ENCODE data around the gene PRDX1.

PRDX1 gene

DNA sequence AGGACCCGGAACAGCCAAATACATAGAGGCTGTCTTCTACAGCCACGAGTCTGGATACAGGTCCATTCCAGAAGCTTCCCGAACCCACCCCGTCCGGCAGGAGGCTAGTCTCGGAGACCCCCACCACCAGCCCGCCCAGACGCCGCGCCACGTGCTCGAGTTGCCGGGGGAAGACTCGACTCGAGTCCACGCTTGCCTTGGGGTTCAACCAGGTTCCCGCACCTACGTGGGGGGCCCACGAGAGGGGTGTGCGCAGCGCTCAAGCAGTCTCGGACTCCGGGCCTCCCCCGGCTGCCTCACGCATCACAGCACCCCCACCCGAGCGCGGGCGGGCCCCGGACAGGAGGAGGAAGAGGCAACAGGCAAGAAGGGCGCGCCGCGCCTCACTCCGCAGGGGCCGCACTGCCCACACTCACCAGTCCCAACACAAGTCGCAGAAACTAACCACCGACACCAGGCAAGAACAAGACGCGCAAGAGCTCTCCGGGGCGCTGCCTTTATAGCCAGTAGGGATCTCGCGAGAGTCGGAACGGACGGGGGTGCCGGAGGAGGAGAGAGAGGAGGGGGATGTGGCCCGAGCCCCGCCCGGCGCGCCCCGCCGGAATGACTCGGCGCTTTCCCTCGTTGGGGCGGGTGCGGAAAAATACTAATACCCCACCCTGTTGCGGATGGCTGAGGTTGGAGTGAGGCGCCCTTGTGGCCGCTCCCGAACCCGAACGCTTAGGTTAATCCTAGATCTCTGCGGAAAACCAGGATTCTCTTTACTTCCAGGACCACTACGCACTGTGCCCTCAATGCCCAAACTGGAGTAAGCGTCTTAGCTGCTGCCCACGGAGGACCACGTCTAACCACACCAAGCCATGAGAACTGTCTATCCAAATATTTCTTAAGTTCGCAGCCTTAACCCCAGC, at the start of gene PRDX1:
TSS of gene PRDX1 (minus strand) at position 472 of the 911 bp plus-strand sequence. CDS start 2,841 bp downstream, outside the sequence.
- in situ Hi-C loops (cut with MboI; ENCODE audit: low sequenced_read_pairs) = no loop called here

DNA sequence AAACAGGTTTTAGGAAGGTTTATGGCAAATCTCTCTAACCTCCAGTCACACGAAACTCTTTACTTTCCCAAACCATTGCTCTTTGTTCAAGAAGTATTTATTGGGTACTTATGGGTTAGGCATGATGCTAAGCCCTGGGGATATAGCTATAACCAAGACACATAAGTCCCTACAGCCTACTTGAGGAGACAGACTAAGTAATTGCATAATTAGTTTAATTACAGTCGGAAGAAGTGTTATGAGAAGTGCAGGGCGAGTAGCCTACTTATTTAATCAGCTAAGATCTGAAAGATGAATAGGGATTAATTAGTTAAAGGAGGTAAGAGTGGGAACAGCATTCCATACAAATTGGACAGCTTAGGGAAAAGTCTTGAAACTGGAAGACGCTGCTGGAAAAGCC, 48.9 kb upstream of the PRDX1 start:
- in situ Hi-C loops (cut with MboI; ENCODE audit: low sequenced_read_pairs) = no loop called here

DNA sequence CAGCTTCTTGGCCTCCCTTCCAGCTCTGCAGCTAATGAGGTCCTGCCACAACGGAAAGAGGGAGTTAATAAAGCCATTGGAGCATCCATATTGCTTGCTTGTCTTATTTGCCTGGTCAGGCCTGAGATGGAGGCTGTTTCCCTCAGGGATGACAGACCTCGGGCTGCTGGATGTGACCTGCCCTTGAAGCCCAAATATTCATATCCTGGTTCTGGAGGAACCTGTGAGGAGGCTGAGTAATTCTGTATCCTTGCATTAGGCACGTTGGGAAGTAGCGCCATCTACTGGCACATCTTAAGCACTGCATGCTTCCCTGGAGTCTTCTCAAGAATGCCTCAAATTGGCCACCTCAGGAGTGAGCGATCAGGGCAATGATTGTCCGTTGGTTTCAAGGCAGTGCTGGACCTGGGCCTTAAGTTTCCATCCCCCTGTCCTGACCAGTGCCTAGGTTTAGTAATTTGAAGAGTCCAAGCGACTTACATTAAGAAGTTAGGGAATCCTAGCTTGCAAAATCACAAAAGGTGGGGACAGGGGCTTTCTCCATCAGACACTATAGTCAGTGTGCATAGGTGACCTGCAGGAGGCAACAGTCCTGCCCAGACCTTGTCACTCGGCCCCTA, 48.4 kb upstream of the PRDX1 start:
- in situ Hi-C loops (cut with MboI; ENCODE audit: low sequenced_read_pairs) = loop anchor here (5.0 kb wide), 1 partner anchor 63 kb away; no protein-coding TSS in a partner anchor

DNA sequence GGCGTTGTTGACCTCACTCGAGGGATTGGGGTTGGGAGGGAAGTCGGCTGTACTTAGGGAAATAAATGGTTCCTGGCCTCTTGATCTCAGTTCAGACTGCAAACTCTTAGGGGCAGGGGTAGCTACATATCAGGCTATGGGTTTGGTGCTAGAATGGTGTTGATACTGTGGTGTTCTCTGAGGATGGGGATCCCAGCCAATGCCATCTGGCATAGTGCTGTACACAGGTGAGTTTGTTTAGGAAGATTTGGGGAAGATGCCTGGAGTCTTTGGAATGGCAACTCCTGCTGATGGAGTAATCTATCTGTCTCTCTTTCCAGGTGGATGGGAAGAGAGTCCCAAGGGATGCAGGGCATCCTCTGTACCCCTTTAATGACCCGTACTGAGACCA, 47.9 kb upstream of the PRDX1 start:
- in situ Hi-C loops (cut with MboI; ENCODE audit: low sequenced_read_pairs) = loop anchor here (5.0 kb wide), 1 partner anchor 62 kb away; no protein-coding TSS in a partner anchor

DNA sequence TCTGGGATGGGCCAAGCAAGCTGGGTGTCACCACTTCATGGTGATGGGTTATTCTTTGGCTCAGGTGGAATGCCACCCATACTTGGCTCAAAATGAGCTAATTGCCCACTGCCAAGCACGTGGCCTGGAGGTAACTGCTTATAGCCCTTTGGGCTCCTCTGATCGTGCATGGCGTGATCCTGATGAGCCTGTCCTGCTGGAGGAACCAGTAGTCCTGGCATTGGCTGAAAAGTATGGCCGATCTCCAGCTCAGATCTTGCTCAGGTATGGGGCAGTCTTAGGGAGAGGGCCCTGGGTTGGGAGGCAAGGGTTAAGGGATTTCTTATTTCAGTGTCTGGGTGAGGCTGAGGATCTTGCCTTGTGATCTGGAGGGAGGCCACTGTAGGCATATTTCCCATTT, 46.7 kb upstream of the PRDX1 start:
- in situ Hi-C loops (cut with MboI; ENCODE audit: low sequenced_read_pairs) = loop anchor here (5.0 kb wide), 1 partner anchor 61 kb away; no protein-coding TSS in a partner anchor

DNA sequence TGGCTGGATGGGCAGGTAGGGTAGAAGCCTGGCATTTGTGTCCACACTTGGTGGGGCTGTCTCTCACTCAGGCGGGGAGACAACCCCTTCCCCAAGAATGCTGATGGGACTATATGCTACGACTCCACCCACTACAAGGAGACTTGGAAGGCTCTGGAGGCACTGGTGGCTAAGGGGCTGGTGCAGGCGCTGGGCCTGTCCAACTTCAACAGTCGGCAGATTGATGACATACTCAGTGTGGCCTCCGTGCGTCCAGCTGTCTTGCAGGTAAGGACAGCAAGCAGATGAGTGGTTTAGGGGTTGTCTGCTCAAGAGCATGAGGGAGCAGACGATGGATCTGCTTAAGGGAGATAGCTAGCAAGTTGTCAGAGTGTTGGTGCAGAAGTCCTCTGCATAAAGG, 46.2 kb upstream of the PRDX1 start:
- in situ Hi-C loops (cut with MboI; ENCODE audit: low sequenced_read_pairs) = loop anchor here (5.0 kb wide), 1 partner anchor 61 kb away; no protein-coding TSS in a partner anchor

DNA sequence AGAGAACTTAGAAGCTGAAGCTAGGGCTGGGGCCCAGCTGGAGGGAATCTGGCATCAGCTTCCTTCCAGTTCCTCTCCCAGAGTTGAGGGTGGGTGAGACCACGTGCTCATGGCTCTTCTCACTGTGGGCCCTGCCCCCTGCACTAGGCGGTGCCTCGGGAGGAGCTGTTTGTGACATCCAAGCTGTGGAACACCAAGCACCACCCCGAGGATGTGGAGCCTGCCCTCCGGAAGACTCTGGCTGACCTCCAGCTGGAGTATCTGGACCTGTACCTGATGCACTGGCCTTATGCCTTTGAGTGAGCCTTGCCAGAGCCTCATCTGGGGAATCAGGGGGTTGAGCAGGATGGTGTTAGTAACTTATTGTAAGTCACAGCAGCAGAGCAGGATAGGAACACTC, 45.0 kb upstream of the PRDX1 start:
- in situ Hi-C loops (cut with MboI; ENCODE audit: low sequenced_read_pairs) = loop anchor here (5.0 kb wide), 1 partner anchor 59 kb away; no protein-coding TSS in a partner anchor

DNA sequence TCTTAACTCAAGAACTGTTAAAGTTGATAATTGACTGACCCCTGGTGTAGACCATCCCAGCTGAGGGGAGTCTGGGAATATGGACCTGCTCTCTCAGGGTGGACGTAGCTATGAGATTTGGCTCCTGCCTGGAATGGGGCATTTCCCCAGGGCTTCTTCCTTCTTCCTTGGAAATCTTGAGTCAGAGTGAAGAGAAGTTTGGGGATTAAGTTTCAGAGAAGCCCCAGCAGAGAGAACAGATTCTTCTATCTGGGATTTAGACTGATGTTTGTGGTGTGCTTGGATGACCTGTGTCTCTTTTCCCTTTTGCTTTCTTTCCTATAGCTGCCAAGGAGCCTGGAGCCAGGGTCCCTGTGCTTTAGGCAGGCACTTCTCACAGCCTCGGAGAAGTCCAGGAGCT, 42.2 kb upstream of the PRDX1 start:
- in situ Hi-C loops (cut with MboI; ENCODE audit: low sequenced_read_pairs) = no loop called here

DNA sequence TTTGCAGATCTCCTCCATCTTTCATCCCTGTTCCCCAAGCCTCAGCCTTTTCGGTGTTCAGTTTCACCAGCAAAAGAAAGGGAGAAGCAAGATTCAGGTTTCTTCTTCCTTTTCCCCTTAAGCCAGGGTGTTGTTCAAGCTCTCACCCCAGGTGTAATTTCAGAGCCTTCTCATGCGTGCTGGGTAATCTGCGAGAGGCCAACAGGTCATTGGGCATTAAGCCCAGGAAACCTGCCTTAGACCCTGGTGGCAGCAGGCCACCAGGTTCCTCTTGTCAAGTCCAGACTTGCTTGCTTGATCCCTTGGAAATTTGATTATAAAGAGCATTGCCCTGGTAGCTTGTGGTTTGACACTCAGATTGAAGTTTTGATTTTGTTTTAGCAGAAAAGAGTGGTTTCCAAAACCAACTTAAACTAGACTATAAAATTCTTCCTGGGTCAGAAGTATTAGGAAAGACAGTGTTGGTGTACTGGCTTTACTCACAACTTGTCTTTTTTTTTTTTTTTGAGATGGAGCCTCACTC, 35.8 kb upstream of the PRDX1 start:
- in situ Hi-C loops (cut with MboI; ENCODE audit: low sequenced_read_pairs) = no loop called here

DNA sequence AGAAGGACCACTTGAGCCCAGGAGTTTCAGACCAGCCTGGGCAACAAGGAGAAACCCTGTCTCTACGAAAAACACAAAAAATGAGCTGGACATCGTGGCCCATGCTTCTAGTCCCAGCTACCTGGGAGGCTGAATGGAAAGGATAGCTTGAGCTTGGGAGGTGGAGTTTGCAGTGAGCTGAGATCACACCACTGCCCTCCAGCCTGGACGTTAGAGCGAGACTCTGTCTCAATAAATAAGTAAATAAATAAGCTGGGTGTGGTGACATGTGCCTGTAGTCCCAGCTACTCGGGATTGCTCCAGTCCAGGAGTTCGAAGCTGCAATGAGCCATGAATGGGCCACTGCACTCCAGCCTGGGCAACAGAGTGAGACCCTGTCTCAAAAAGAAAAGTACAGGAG, 32.5 kb upstream of the PRDX1 start:
- in situ Hi-C loops (cut with MboI; ENCODE audit: low sequenced_read_pairs) = no loop called here

DNA sequence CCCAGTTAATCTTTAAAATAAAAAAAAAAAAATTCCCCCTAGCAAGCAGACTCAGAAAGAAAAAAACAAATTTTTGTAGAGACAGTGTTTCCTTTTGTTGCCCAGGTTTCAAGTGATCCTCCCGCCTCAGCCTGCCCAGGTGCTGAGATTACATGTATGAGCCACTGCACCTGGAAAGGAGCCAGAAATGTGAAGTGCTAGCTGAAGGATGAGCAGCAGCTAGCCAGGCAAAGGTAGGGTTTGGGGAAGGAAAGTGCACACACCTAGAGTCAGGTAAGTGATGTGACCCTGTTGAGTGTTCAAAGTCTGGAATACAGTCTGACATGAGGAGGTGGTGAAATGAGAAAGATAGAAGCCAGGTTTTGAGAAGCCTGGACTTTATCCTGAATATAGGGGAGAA, 30.6 kb upstream of the PRDX1 start:
- in situ Hi-C loops (cut with MboI; ENCODE audit: low sequenced_read_pairs) = no loop called here

DNA sequence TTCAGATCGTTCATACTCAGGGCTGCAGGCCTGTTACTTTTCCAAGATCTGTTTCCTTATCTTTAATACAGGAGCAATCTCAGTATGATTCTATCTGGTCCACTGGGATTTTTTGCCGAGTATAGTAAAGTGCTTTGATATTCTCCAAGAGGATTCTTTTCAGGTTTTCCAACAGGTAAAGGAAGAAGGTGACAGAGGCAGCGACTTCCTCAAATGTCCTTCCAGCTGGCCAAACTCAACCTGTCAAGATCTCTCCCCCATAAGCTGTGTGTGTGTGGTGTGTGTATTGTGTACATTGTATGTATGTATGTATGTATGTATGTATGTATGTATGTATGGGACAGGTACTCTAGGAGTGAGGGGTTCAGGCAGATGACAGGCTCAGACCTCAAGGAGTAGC, 30.0 kb upstream of the PRDX1 start:
- in situ Hi-C loops (cut with MboI; ENCODE audit: low sequenced_read_pairs) = no loop called here

DNA sequence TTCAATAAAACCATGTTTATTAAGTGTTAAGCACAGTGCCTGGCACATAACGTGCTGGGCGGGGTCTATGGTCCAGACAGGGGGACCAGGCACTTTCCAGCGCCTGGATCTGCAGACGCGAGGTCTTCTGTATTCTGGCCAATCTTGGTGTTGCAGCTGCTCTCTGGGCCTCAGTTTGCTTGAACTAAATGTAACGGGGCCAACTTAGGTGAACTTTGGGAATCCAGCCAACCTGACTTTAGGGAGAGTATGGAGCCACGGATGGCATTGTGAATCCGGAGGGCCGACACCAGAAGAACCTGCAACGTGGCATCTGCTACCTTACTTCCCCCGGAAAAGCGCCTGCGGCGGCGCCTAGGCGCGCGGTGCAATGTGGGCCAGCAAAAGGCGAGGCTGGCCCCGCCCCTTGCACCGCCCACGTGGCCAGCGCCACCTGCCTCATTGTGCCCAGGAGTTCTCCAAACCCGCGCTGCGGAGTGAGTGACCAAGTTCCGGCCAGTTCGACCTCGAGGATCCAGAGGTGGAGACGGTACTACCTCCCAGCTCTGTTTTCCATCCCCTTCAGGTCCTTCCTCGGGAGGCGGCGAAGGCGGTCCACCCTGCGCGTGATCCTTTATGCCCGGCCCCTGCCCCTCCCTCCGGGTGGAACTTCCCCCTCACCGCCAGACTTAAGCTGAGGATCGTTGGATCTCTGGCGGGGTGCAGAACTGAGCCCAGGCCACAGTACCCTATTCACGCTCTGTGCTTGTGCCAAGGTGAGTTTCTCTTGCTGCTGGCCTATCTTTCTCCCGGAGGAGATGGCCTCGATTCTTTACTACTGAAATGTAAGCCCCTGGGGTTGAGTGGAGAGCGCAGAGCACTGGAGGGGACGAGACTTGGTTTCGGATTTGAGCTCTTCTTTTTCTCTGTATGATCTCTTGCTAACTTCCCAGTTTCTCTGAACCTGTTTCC, 29.0 kb upstream of the PRDX1 start, which contains the start of gene AKR1A1:
TSS of gene AKR1A1 (plus strand) at position 426 of the 951 bp plus-strand sequence. CDS start 10,969 bp downstream, outside the sequence.
- in situ Hi-C loops (cut with MboI; ENCODE audit: low sequenced_read_pairs) = no loop called here

DNA sequence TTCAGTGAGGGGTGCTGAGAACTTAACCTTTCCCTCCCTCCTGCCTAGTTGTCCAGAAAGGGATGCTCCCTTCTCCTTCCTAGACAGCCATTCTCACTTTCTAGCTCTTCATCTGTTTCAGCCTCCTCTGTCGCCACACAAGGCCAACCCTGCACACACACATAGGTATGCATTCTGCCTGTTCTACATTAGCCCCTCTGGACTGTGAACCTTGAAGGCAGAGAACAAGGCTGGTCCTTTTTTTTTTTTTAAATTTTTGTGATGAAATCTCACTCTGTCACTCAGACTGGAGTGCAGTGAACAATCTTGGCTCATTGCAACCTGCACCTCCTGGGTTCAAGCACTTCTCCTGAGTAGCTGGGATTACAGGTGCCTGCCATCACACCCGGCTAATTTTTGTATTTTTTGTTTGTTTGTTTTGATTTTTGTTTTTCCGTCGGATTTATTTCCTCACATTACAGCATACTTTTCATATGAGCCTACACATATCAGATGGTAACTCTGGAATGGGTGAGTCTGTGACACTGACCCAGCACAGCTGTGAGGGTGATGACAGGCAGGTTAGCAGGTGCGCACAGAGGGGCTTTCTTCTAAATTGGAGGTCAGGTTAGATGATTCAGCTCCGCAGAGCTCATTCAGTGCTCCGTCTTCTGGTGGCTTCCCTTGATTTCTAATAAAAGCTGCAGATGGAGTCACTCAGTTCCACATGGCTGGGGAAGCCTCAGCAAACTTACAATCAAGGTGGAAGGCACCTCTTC, 24.0 kb upstream of the PRDX1 start:
- in situ Hi-C loops (cut with MboI; ENCODE audit: low sequenced_read_pairs) = no loop called here

DNA sequence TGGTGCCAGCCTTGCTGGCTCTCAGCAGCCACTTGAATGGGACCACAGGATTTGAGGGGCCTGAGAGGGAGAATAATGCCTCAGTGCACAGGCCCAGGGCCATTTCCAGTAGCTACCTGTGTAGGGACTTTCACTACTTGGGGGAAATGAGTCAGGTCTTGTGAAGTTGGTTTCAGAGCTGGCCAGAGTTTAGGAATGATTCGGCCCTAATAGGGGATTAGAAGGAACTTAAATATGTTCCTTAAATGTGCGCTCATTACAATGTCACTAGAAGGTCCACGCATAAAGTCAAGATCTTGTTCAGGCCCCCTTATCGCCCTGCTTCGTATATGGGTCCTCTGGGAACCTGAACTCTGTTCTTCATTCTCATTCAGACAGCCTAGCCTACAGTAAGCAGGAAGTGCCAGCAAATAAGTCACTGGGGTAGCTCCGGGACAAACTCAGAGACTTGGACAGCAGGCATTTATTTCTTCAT, 23.4 kb upstream of the PRDX1 start:
- in situ Hi-C loops (cut with MboI; ENCODE audit: low sequenced_read_pairs) = no loop called here

DNA sequence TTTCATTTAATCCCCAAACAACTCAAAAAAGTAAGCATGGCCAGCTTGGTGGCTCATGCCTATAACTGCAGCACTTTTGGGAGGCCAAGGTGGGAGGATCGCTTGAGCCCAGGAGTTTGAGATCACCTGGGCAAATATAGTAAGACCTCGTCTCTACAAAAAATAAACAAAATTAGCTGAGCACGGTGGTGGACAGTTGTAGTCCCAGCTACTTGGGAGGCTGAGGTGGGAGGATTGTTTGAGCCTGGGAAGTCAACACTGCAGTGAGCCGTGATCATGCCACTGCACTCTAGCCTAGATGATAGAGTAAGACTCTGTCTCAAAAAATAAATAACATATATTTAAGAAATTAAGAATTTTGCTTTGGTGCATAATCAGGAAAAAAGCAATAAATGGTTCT, 22.8 kb upstream of the PRDX1 start:
- in situ Hi-C loops (cut with MboI; ENCODE audit: low sequenced_read_pairs) = no loop called here

DNA sequence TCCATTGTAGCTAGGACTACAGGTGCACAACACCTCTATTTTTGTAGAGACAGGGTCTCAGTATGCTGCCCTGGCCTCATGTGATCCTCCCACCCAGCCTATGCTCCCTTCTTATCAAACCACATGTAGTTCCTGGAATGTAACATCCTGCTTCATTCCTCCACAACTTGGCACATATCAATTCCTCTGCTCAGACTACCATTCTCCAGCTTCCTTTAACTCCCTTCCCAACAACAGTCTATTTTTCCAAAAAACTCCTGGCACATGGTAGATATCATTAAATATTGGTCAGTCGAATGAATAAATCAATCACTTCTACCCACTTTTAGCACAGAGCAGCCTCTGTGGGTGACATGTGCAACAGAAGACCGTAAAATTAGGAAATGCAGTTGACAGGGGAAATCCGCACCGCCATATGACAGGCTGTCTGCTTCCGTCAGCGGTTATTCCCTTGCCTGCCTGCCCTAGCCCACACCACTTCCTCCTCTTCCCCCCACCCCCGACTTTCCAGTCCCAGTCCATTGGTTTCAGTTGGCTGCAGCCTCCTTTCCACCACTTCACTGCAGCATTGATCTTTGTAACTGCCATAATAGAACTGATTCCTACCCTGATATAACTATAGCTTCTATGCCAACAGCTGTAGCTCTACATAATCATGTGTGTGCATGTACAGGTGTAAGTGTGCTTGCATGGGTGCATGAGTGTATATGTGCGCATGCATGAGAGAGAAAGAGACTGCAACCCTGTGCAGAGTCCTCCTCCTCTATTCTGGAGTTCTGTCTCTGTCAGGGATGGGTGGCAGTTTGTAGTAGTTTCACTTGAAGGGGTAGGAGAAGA, 22.1 kb upstream of the PRDX1 start:
- in situ Hi-C loops (cut with MboI; ENCODE audit: low sequenced_read_pairs) = no loop called here

DNA sequence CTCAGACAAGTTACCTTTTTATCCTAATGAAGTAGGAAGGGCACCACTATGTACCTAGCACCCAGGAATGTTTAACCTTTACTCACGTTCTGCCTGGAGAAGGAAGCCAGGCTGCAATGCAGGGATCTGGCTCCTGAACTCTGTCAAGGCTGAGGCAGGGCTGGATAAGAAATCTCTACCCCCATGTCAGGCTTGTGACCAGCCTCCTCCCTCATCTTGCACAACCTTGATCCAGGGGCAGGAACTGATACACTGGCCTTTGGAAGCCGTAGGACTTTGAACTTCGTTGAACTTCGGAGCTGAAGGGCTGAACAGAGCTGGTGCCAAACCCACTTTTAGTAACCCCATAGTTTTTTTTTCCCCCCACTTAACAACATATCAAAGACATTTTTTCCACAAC, 20.9 kb upstream of the PRDX1 start:
- in situ Hi-C loops (cut with MboI; ENCODE audit: low sequenced_read_pairs) = no loop called here

DNA sequence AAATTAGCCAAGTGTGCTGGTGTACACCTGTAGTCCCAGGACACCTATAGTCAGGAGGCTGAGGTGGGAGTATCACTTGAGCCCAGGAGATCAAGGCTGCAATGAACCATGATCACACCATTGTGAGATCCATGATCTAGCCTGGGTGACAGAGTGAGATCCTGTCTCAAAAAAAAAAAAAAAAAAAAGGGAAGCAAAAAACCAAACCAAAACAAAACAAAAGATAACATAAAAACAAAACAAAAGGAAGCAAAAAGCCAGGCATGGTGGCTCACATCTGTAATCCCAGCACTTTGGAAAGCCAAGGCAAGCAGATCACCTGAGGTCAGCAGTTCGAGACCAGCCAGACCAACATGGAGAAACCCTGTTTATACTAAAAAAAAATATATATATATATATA, 19.5 kb upstream of the PRDX1 start:
- in situ Hi-C loops (cut with MboI; ENCODE audit: low sequenced_read_pairs) = no loop called here
